MM.1S (cell line): ENCODE measurements around the gene KIF5C.

Experiments used
- DNase-seq: peaks from one replicate; pipeline ENCODE4 v3.0.0-alpha.2; 2015
- H2AFZ ChIP-seq: fragments of 300-600 bp; sonication (generic); 2 replicates; pipeline ENCODE4 v1.6.0; 2016; ENCODE audit warnings: antibody characterized with exemption, low read length
- H3F3A ChIP-seq: fragments of 300-600 bp; sonication (generic); 2 replicates; pipeline ENCODE4 v1.6.1; 2016; ENCODE audit warnings: mild to moderate bottlenecking, antibody characterized with exemption, low read length, moderate library complexity, mixed read lengths; ENCODE audit not compliant: insufficient read depth
- H3K27ac ChIP-seq: fragments of 300-600 bp; sonication (generic); 2 replicates; pipeline ENCODE4 v1.5.1; 2016; ENCODE audit warnings: mild to moderate bottlenecking, low read length
- H3K27me3 ChIP-seq: fragments of 300-600 bp; sonication (generic); replicated peaks from 2 replicates; pipeline ENCODE4 v1.6.0; 2016; ENCODE audit warnings: low read length; ENCODE audit not compliant: insufficient read depth
- H3K36me3 ChIP-seq: fragments of 300-600 bp; sonication (generic); replicated peaks from 2 replicates; pipeline ENCODE4 v1.6.1; 2016; ENCODE audit warnings: mild to moderate bottlenecking, low read length, mixed read lengths; ENCODE audit not compliant: insufficient read depth
- H3K4me1 ChIP-seq: fragments of 300-600 bp; sonication (generic); 2 replicates; pipeline ENCODE4 v1.6.1; 2016; ENCODE audit warnings: low read length, mixed read lengths
- H3K4me2 ChIP-seq: fragments of 300-600 bp; sonication (generic); 2 replicates; pipeline ENCODE4 v1.6.0; 2016; ENCODE audit warnings: low read depth, low read length
- H3K4me3 ChIP-seq: fragments of 300-600 bp; sonication (generic); 2 replicates; pipeline ENCODE4 v1.5.1; 2016; ENCODE audit warnings: low read length, mixed read lengths
- H3K79me2 ChIP-seq: fragments of 300-600 bp; sonication (generic); 2 replicates; pipeline ENCODE4 v1.6.1; 2016; ENCODE audit warnings: mixed run types, low read length, mixed read lengths
- H3K9ac ChIP-seq: fragments of 300-600 bp; sonication (generic); 2 replicates; pipeline ENCODE4 v1.6.1; 2016; ENCODE audit warnings: low read length, mixed read lengths
- H3K9me2 ChIP-seq: fragments of 300-600 bp; sonication (generic); replicated peaks from 2 replicates; pipeline ENCODE4 v1.6.1; 2016; ENCODE audit warnings: mild to moderate bottlenecking, low read length, mixed read lengths; ENCODE audit not compliant: insufficient read depth
- H3K9me3 ChIP-seq: fragments of 300-600 bp; sonication (generic); replicated peaks from 2 replicates; pipeline ENCODE4 v1.6.1; 2016; ENCODE audit warnings: mild to moderate bottlenecking, low read length, mixed read lengths; ENCODE audit not compliant: insufficient read depth
- H4K20me1 ChIP-seq: fragments of 300-600 bp; sonication (generic); 2 replicates; pipeline ENCODE4 v1.6.1; 2016; ENCODE audit warnings: mild to moderate bottlenecking, low read length, moderate library complexity, mixed read lengths; ENCODE audit not compliant: insufficient read depth
- CTCF ChIP-seq: fragments of 300-600 bp; sonication (generic); IDR thresholded peaks from 2 replicates; pipeline ENCODE4 v1.5.1; 2016; ENCODE audit warnings: antibody characterized with exemption, low read length, mixed read lengths
- EZH2 ChIP-seq: fragments of 300-600 bp; sonication (generic); optimal IDR thresholded peaks from 2 replicates; pipeline ENCODE3; 2017; ENCODE audit warnings: low read depth, mild to moderate bottlenecking, antibody characterized with exemption, low read length, mixed read lengths
- EZH2phosphoT487 ChIP-seq: fragments of 300-600 bp; sonication (generic); IDR thresholded peaks from 2 replicates; pipeline ENCODE4 v1.6.1; 2018; ENCODE audit warnings: antibody characterized with exemption, low read length

KIF5C gene

GRCh38 chr2:148899638-148900318, 24.8 kb downstream of the KIF5C start:
- H3K79me2 ChIP-seq, result no peaks in the 10 kb centered on the region
- no peaks in the 10 kb centered on the region for H3K9me2 ChIP-seq
- no peaks in the 10 kb centered on the region for H3K4me1 ChIP-seq
- no peaks in the 10 kb centered on the region for H3F3A ChIP-seq
- H3K27me3 ChIP-seq, result no peaks in the 10 kb centered on the region
- no peaks in the 10 kb centered on the region for H3K36me3 ChIP-seq
- TF ChIP-seq EZH2 (no peak), CTCF (no peak), EZH2phosphoT487 (no peak)
- no peaks in the 10 kb centered on the region for H4K20me1 ChIP-seq
- no peaks in the 10 kb centered on the region for H3K9me3 ChIP-seq
- no peak overlapping the region for H2AFZ ChIP-seq
- DNase-seq, result no peak
- H3K4me2 ChIP-seq, result no peak overlapping the region
- no peak overlapping the region for H3K27ac ChIP-seq
- H3K9ac ChIP-seq, result no peak overlapping the region
- no peak overlapping the region for H3K4me3 ChIP-seq

- H3K4me2 ChIP-seq, result no peak overlapping the region
- no peak overlapping the region for H3K4me3 ChIP-seq
- no peak overlapping the region for H2AFZ ChIP-seq
- no peaks in the 10 kb centered on the region for H3K27me3 ChIP-seq
- no peaks in the 10 kb centered on the region for H3K36me3 ChIP-seq
- no peaks in the 10 kb centered on the region for H3K9me2 ChIP-seq
- H3K79me2 ChIP-seq, result no peaks in the 10 kb centered on the region
- no peaks in the 10 kb centered on the region for H3K4me1 ChIP-seq
- H4K20me1 ChIP-seq, result no peaks in the 10 kb centered on the region
- no peak for DNase-seq
- no peak overlapping the region for H3K9ac ChIP-seq
- TF ChIP-seq EZH2 (no peak), CTCF (no peak), EZH2phosphoT487 (no peak)
- no peaks in the 10 kb centered on the region for H3F3A ChIP-seq
- no peaks in the 10 kb centered on the region for H3K9me3 ChIP-seq
- H3K27ac ChIP-seq, result no peak overlapping the region
Measured at GRCh38 chr2:148900350-148900837, 25.4 kb downstream of the KIF5C start.

GRCh38 chr2:148901142-148901541, 26.1 kb downstream of the KIF5C start:
- Histone ChIP-seq H3K79me2 (no peaks in the 10 kb centered on the region), H3K9me2 (no peaks in the 10 kb centered on the region), H3K9ac (no peak overlapping the region), H3K4me3 (no peak overlapping the region), H2AFZ (no peak overlapping the region), H3K4me2 (no peak overlapping the region), H3K27me3 (no peaks in the 10 kb centered on the region), H3K9me3 (no peaks in the 10 kb centered on the region), H4K20me1 (no peaks in the 10 kb centered on the region), H3K36me3 (no peaks in the 10 kb centered on the region), H3K27ac (no peak overlapping the region), H3K4me1 (no peaks in the 10 kb centered on the region), H3F3A (no peaks in the 10 kb centered on the region)
- no peak for DNase-seq
- TF ChIP-seq EZH2, result no peak
- TF ChIP-seq CTCF, result no peak
- no peak for TF ChIP-seq EZH2phosphoT487
